Stimulated activated naive CD4-positive, alpha-beta T cell (primary cell): ENCODE measurements around the gene TRIM40.

Source experiments
- DNase-seq, 6 experiments: peaks; one replicate each; lab custom pipeline; 2025; lab: John Stamatoyannopoulos, UW

The TRIM40 gene

GRCh38 chr6:30149858-30150550 is 14.1 kb downstream of the TRIM40 start:
- DNase-seq = no peak

GRCh38 chr6:30150671-30151395 is 14.9 kb downstream of the TRIM40 start:
- DNase-seq = no peak

- DNase-seq = no peak
Observed at GRCh38 chr6:30151580-30151979, 15.6 kb downstream of the TRIM40 start.

- DNase-seq = no peak
Observed at GRCh38 chr6:30152016-30152673, 16.2 kb downstream of the TRIM40 start.

- DNase-seq = no peak
Observed at GRCh38 chr6:30152910-30153610, 17.1 kb downstream of the TRIM40 start.

- DNase-seq = no peak
Observed at GRCh38 chr6:30154061-30154460, 18.1 kb downstream of the TRIM40 start.

- DNase-seq = no peak
Observed at GRCh38 chr6:30154709-30155519, 19.0 kb downstream of the TRIM40 start.

- DNase-seq = no peak
Observed at GRCh38 chr6:30155520-30156261, 19.8 kb downstream of the TRIM40 start.

- DNase-seq = no peak
Observed at GRCh38 chr6:30156262-30156599, 20.3 kb downstream of the TRIM40 start.

GRCh38 chr6:30156774-30157173 is 20.8 kb downstream of the TRIM40 start:
- DNase-seq = no peak

- DNase-seq = no peak
Observed at GRCh38 chr6:30157581-30157980, 21.6 kb downstream of the TRIM40 start.

- DNase-seq = no peak
Observed at GRCh38 chr6:30157999-30158398, 22.1 kb downstream of the TRIM40 start.

GRCh38 chr6:30158475-30159040 is 22.6 kb downstream of the TRIM40 start:
- no peak for DNase-seq

- no peak for DNase-seq
Observed at GRCh38 chr6:30160008-30160784, 24.3 kb downstream of the TRIM40 start.

- DNase-seq = no peak
Observed at GRCh38 chr6:30160785-30161531, 25.0 kb downstream of the TRIM40 start, which contains the start of gene TRIM10. Gene TRIM10 (minus strand): TSS chr6:30161211. CDS start chr6:30160858, 353 bp downstream.

- DNase-seq = no peak
Observed at GRCh38 chr6:30162265-30163089, 26.5 kb downstream of the TRIM40 start.

- no peak for DNase-seq
Observed at GRCh38 chr6:30163090-30163917, 27.4 kb downstream of the TRIM40 start, which contains the start of gene TRIM15. Gene TRIM15 (plus strand): TSS chr6:30163546. CDS start chr6:30163685, 139 bp downstream.
